Liver (tissue), 3 donors: ENCODE results near the gene ZNF569.

Source experiments
- EGR1 ChIP-seq, 2 donors: IDR thresholded peaks; 2 replicates each; pipeline ENCODE4 v1.6.1; 2016 to 2018; ENCODE audit warnings: antibody characterized with exemption in 2 of 2, low read depth in 2 of 2
- GABPA ChIP-seq, 2 donors: IDR thresholded peaks in 1 of 2; conservative IDR thresholded peaks in 1 of 2; 2 replicates each; pipeline ENCODE4 v1.6.1; 2016; ENCODE audit warnings: antibody characterized with exemption in 2 of 2, mild to moderate bottlenecking in 1 of 2, moderate library complexity in 1 of 2
- HNF4A ChIP-seq, 2 donors: conservative IDR thresholded peaks; 2 replicates each; pipeline ENCODE4 v1.6.1; 2016; ENCODE audit warnings: antibody characterized with exemption in 2 of 2, mild to moderate bottlenecking in 2 of 2
- RAD21 ChIP-seq, 2 donors: IDR thresholded peaks; 2 replicates each; pipeline ENCODE4 v1.6.1; 2016; ENCODE audit warnings: antibody characterized with exemption in 2 of 2, mild to moderate bottlenecking in 2 of 2
- SP1 ChIP-seq: IDR thresholded peaks from 2 replicates; pipeline ENCODE4 v1.6.1; 2018; ENCODE audit warnings: antibody characterized with exemption, mild to moderate bottlenecking
- YY1 ChIP-seq: IDR thresholded peaks from 2 replicates; pipeline ENCODE4 v1.6.1; 2016; ENCODE audit warnings: antibody characterized with exemption, mild to moderate bottlenecking
- TF ChIP-seq, protein P1 (sequence below): fragments of 150-350 bp; IDR thresholded peaks from 2 replicates; pipeline ENCODE4 v1.5.1; 2017; ENCODE audit warnings: improper control_type of control experiment, low read depth, low read length; ENCODE audit not compliant: missing input control
- TF ChIP-seq, protein P2 (sequence below): IDR thresholded peaks from 2 replicates; pipeline ENCODE4 v1.6.1; 2016; ENCODE audit warnings: antibody characterized with exemption, mild to moderate bottlenecking
- TF ChIP-seq, protein P3 (sequence below): IDR thresholded peaks from 2 replicates; pipeline ENCODE4 v1.6.1; 2016; ENCODE audit warnings: antibody characterized with exemption
- donor health status: healthy.
- donor health status: healthy.

- TF ChIP-seq RAD21 (IDR thresholded peaks at IDR 0.05) (no peak), YY1 (no peak), EGR1 (IDR thresholded peaks at IDR 0.05; ENCODE audit: low read depth in 2 of 2) (no peak), GABPA (IDR thresholded peaks at IDR 0.05 in 1 of 2, conservative IDR thresholded peaks at IDR 0.05 in 1 of 2) (no peak), HNF4A (conservative IDR thresholded peaks at IDR 0.05) (no peak), SP1 (no peak)
- TF ChIP-seq, protein P1, sequence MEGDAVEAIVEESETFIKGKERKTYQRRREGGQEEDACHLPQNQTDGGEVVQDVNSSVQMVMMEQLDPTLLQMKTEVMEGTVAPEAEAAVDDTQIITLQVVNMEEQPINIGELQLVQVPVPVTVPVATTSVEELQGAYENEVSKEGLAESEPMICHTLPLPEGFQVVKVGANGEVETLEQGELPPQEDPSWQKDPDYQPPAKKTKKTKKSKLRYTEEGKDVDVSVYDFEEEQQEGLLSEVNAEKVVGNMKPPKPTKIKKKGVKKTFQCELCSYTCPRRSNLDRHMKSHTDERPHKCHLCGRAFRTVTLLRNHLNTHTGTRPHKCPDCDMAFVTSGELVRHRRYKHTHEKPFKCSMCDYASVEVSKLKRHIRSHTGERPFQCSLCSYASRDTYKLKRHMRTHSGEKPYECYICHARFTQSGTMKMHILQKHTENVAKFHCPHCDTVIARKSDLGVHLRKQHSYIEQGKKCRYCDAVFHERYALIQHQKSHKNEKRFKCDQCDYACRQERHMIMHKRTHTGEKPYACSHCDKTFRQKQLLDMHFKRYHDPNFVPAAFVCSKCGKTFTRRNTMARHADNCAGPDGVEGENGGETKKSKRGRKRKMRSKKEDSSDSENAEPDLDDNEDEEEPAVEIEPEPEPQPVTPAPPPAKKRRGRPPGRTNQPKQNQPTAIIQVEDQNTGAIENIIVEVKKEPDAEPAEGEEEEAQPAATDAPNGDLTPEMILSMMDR: no peak
- TF ChIP-seq, protein P2, sequence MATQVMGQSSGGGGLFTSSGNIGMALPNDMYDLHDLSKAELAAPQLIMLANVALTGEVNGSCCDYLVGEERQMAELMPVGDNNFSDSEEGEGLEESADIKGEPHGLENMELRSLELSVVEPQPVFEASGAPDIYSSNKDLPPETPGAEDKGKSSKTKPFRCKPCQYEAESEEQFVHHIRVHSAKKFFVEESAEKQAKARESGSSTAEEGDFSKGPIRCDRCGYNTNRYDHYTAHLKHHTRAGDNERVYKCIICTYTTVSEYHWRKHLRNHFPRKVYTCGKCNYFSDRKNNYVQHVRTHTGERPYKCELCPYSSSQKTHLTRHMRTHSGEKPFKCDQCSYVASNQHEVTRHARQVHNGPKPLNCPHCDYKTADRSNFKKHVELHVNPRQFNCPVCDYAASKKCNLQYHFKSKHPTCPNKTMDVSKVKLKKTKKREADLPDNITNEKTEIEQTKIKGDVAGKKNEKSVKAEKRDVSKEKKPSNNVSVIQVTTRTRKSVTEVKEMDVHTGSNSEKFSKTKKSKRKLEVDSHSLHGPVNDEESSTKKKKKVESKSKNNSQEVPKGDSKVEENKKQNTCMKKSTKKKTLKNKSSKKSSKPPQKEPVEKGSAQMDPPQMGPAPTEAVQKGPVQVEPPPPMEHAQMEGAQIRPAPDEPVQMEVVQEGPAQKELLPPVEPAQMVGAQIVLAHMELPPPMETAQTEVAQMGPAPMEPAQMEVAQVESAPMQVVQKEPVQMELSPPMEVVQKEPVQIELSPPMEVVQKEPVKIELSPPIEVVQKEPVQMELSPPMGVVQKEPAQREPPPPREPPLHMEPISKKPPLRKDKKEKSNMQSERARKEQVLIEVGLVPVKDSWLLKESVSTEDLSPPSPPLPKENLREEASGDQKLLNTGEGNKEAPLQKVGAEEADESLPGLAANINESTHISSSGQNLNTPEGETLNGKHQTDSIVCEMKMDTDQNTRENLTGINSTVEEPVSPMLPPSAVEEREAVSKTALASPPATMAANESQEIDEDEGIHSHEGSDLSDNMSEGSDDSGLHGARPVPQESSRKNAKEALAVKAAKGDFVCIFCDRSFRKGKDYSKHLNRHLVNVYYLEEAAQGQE: no peak
- TF ChIP-seq, protein P3, sequence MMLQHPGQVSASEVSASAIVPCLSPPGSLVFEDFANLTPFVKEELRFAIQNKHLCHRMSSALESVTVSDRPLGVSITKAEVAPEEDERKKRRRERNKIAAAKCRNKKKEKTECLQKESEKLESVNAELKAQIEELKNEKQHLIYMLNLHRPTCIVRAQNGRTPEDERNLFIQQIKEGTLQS: no peak
Measured at GRCh38 chr19:37403403-37403802, 63.8 kb downstream of the ZNF569 start.
